Trophoblast cell (in vitro differentiated cells and primary cell): ENCODE data around the gene CHD6.

Experiments used
- DNase-seq, 2 donors: peaks; one replicate each; pipeline ENCODE4 v3.0.0-alpha.2; 2016
- H2AFZ ChIP-seq: 2 replicates; pipeline ENCODE4 v1.6.1; 2013; ENCODE audit warnings: low read length, moderate library complexity, mild to moderate bottlenecking; ENCODE audit not compliant: insufficient read depth, poor library complexity
- H2AK5ac ChIP-seq: 2 replicates; pipeline ENCODE4 v1.6.1; 2013; ENCODE audit warnings: mild to moderate bottlenecking, low read length
- H2BK120ac ChIP-seq: 2 replicates; pipeline ENCODE4 v1.6.1; 2013; ENCODE audit warnings: low read length, mild to moderate bottlenecking, moderate library complexity; ENCODE audit not compliant: insufficient read depth, poor library complexity
- H2BK12ac ChIP-seq: 2 replicates; pipeline ENCODE4 v1.6.1; 2013; ENCODE audit warnings: mild to moderate bottlenecking, low read length, moderate library complexity
- H2BK5ac ChIP-seq: 2 replicates; pipeline ENCODE4 v1.6.1; 2013; ENCODE audit warnings: low read length, low read depth, moderate library complexity, mild to moderate bottlenecking; ENCODE audit not compliant: poor library complexity
- H3K14ac ChIP-seq: 2 replicates; pipeline ENCODE4 v1.6.1; 2013; ENCODE audit warnings: mild to moderate bottlenecking, low read length
- H3K18ac ChIP-seq: 2 replicates; pipeline ENCODE4 v1.6.1; 2013; ENCODE audit warnings: mild to moderate bottlenecking, low read length
- H3K23ac ChIP-seq: 2 replicates; pipeline ENCODE4 v1.6.1; 2013; ENCODE audit warnings: low read length
- H3K27ac ChIP-seq: 2 replicates; pipeline ENCODE4 v1.5.1; 2013; ENCODE audit warnings: low read depth, mild to moderate bottlenecking, inconsistent platforms, low read length, moderate library complexity
- H3K27me3 ChIP-seq: 2 replicates; pipeline ENCODE4 v1.6.1; 2013; ENCODE audit warnings: inconsistent platforms, mild to moderate bottlenecking, low read length, moderate library complexity; ENCODE audit not compliant: insufficient read depth
- H3K36me3 ChIP-seq, 2 experiments: 1 replicate in 1 of 2; 2 replicates in 1 of 2; pipeline ENCODE4 v1.6.1; 2013; ENCODE audit warnings: low read length in 2 of 2, mild to moderate bottlenecking in 2 of 2, moderate library complexity in 1 of 2; ENCODE audit not compliant: insufficient read depth in 2 of 2, control insufficient read depth in 1 of 2
- H3K4ac ChIP-seq: 2 replicates; pipeline ENCODE4 v1.6.1; 2013; ENCODE audit warnings: low read depth, mild to moderate bottlenecking, low read length, moderate library complexity
- H3K4me1 ChIP-seq, 2 experiments: 1 replicate in 1 of 2; 2 replicates in 1 of 2; pipeline ENCODE4 v1.6.1; 2013; ENCODE audit warnings: low read length in 2 of 2, mild to moderate bottlenecking in 2 of 2, moderate library complexity in 1 of 2; ENCODE audit not compliant: insufficient read depth in 2 of 2, control insufficient read depth in 1 of 2
- H3K4me2 ChIP-seq: 2 replicates; pipeline ENCODE4 v1.6.1; 2013; ENCODE audit warnings: inconsistent platforms, mild to moderate bottlenecking, low read length, moderate library complexity
- H3K4me3 ChIP-seq: 2 replicates; pipeline ENCODE4 v1.5.1; 2013; ENCODE audit warnings: mild to moderate bottlenecking, low read depth, low read length, inconsistent platforms
- H3K79me1 ChIP-seq: one replicate; pipeline ENCODE4 v1.6.1; 2013; ENCODE audit warnings: low read length
- H3K79me2 ChIP-seq: 2 replicates; pipeline ENCODE4 v1.6.1; 2013; ENCODE audit warnings: low read length, mild to moderate bottlenecking; ENCODE audit not compliant: control insufficient read depth, insufficient read depth, poor library complexity
- H3K9ac ChIP-seq: 2 replicates; pipeline ENCODE4 v1.6.1; 2013; ENCODE audit warnings: mild to moderate bottlenecking, low read length
- H3K9me3 ChIP-seq: 2 replicates; pipeline ENCODE4 v1.6.1; 2013; ENCODE audit warnings: low read depth, mild to moderate bottlenecking, control low read depth, inconsistent platforms, low read length; ENCODE audit not compliant: insufficient read depth
- H4K12ac ChIP-seq: 2 replicates; pipeline ENCODE4 v1.6.1; 2013; ENCODE audit warnings: low read depth, mild to moderate bottlenecking, low read length, moderate library complexity
- H4K8ac ChIP-seq: 2 replicates; pipeline ENCODE4 v1.6.1; 2013; ENCODE audit warnings: low read depth, mild to moderate bottlenecking, low read length, moderate library complexity
- H4K91ac ChIP-seq: one replicate; pipeline ENCODE4 v1.6.1; 2013; ENCODE audit warnings: low read depth, mild to moderate bottlenecking, low read length, moderate library complexity
- WGBS: extraction: QIAGEN DNeasy Blood & Tissue Kit; methylation state at CpG from one replicate; pipeline ENCODE4 v1.1.7; 2013; ENCODE audit warnings: missing lambda C conversion rate; ENCODE audit not compliant: insufficient read length, insufficient coverage; ENCODE audit errors: extremely low coverage; 5-methylcytosine and 5-hydroxymethylcytosine counted together

Gene CHD6

DNA sequence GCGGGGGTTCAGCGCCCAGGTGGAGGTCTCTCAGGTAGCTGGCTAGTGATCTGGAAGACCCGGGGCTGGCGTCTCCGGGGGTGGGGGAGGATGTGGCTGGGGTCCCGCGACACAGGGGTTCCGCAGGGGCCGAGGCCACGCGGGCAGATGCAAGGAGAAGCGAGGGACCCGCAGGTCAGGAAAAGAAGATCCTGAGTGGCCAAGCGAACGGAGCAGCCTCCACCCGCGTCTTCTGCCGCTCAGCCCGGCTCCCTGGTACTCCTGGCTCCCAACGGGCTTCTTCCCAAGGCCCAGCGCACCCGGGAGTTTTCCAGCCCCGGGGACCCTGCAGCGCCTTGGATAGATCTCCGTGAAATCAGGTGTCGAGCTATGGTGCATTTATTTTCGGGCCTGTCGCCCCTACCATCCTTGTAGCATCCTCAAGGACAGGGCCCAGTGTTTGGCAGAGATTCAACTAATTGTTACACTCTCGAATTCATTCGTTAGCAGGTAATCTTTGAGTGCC lies 682 bp upstream of the CHD6 start:
- no peak overlapping the region for H3K23ac ChIP-seq
- peak overlapping the region; percentile 93 for H2AFZ ChIP-seq
- H3K79me2 ChIP-seq: peaks cover 9% of the 10 kb centered on the region
- H3K9me3 ChIP-seq: no peaks in the 10 kb centered on the region
- H3K79me1 ChIP-seq: peaks cover 5% of the 10 kb centered on the region
- no peak overlapping the region for H2AK5ac ChIP-seq
- peak overlapping the region; percentile 87 for H3K4me3 ChIP-seq
- peak overlapping the region; percentile 31 for H3K9ac ChIP-seq
- peak overlapping the region; percentile 37 for H4K12ac ChIP-seq
- H3K14ac ChIP-seq: peak overlapping the region; percentile 60
- H3K36me3 ChIP-seq: no peaks in the 10 kb centered on the region
- WGBS: no CpG with 5 or more reads among the region's 30 CpGs
- peak overlapping the region; percentile 70 for H4K8ac ChIP-seq
- H3K27ac ChIP-seq: no peak overlapping the region
- H4K91ac ChIP-seq: peak overlapping the region; percentile 42
- peak overlapping the region; percentile 38 for H3K18ac ChIP-seq
- H3K4me2 ChIP-seq: peak overlapping the region; percentile 97
- H3K27me3 ChIP-seq: no peaks in the 10 kb centered on the region
- H3K4ac ChIP-seq: no peak overlapping the region
- no peak overlapping the region for H2BK12ac ChIP-seq
- H2BK120ac ChIP-seq: peak overlapping the region; percentile 43
- DNase-seq: peak in 1 of 2 donors; percentile 9
- H3K4me1 ChIP-seq: peaks cover 0 to 6% of the 10 kb centered on the region in 2 experiments
- H2BK5ac ChIP-seq: no peak overlapping the region

DNA sequence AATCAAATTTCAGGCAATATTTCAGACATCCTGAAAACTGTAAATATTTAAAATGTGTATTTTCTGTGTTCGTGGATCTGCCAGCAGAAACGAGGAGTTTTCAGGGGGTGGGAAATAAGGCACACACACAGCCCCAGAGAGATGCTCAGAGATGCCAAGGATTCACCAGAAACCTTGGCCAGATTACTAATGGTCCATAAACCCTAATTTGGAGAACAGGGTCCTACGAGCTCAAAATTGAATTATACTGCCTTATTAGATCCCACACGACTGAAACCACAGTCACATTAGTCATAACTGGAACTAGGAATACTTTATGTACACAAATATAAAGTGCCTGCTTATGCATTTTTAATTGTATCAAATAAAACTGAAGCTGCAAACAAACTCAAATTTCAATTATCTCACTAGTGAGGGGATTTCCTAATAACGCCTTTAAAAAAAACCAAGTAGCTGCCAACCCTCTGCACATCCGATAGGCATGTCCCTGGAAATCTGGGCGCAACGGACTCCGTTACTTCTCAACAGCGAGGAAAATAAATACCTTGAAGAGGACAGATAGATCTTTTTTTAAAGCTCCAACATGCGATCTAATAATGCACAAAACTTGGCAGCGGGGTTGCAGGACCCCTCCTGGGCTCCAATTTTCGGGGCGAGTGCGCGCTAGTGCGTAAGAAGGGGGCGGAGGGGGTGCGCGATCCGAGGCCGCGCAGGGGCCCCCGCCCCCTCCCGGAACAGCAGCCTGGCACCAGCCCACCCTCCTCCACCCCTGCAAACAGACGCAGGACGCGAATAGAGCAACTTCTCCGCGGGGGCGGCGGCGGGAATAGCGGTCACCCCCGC lies 897 bp downstream of the CHD6 start:
- Histone ChIP-seq H2AFZ (no peak overlapping the region), H3K23ac (no peak overlapping the region), H2BK5ac (no peak overlapping the region), H4K8ac (peak overlapping the region; percentile 60), H3K9ac (peak overlapping the region; percentile 80), H3K27me3 (no peaks in the 10 kb centered on the region), H3K18ac (peak overlapping the region; percentile 62), H3K79me2 (peaks cover 9% of the 10 kb centered on the region), H3K9me3 (no peaks in the 10 kb centered on the region), H2BK12ac (no peak overlapping the region), H3K36me3 (no peaks in the 10 kb centered on the region), H2BK120ac (no peak overlapping the region), H2AK5ac (no peak overlapping the region), H3K4me2 (peak overlapping the region; percentile 93), H3K4ac (peak overlapping the region; percentile 73), H3K14ac (no peak overlapping the region), H4K91ac (no peak overlapping the region), H4K12ac (no peak overlapping the region), H3K79me1 (peaks cover 5% of the 10 kb centered on the region), H3K27ac (peak overlapping the region; percentile 93), H3K4me1 (peaks cover 0 to 6% of the 10 kb centered on the region in 2 experiments), H3K4me3 (peak overlapping the region; percentile 90)
- peak in 1 of 2 donors; percentile 16 for DNase-seq
- WGBS: no CpG with 5 or more reads among the region's 35 CpGs

- no peak overlapping the region for H2BK5ac ChIP-seq
- no CpG with 5 or more reads among the region's 4 CpGs for WGBS
- H3K27me3 ChIP-seq: no peaks in the 10 kb centered on the region
- H3K4ac ChIP-seq: peak overlapping the region; percentile 80
- H4K91ac ChIP-seq: no peak overlapping the region
- no peak overlapping the region for H3K4me3 ChIP-seq
- H3K23ac ChIP-seq: no peak overlapping the region
- no peaks in the 10 kb centered on the region for H3K9me3 ChIP-seq
- H3K14ac ChIP-seq: no peak overlapping the region
- no peak overlapping the region for H2AFZ ChIP-seq
- H3K9ac ChIP-seq: no peak overlapping the region
- H2BK12ac ChIP-seq: no peak overlapping the region
- H4K8ac ChIP-seq: no peak overlapping the region
- H3K79me1 ChIP-seq: peaks cover 5% of the 10 kb centered on the region
- H3K36me3 ChIP-seq: no peaks in the 10 kb centered on the region
- no peak overlapping the region for H3K4me2 ChIP-seq
- H2BK120ac ChIP-seq: no peak overlapping the region
- no peak overlapping the region for H3K18ac ChIP-seq
- H3K4me1 ChIP-seq: peaks cover 0 to 6% of the 10 kb centered on the region in 2 experiments
- H3K79me2 ChIP-seq: peaks cover 9% of the 10 kb centered on the region
- H3K27ac ChIP-seq: no peak overlapping the region
- no peak overlapping the region for H2AK5ac ChIP-seq
- no peak for DNase-seq
- no peak overlapping the region for H4K12ac ChIP-seq
These were observed 1.9 kb downstream of the CHD6 start for GRCh38 chr20:41616228-41616627.

DNA sequence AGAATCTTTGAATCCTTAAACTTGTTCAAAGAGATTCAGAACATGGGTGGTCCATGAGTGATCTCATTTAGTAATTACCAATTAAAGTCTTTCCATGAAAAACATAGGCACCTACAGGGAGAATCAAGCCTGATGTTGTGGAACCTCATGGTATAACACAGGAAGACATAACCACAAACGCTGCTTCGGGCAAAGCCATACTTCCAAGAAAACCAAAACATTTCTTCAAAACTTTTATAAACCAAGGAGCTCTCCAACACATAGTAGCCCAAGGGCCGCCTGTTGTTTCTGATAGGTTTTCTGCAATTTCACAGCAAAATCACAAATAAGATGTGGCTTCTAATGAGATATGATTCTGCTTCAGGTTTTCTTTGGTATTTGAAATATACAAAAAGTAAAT lies 2.5 kb downstream of the CHD6 start:
- Histone ChIP-seq H3K18ac (no peak overlapping the region), H2AFZ (no peak overlapping the region), H4K91ac (no peak overlapping the region), H3K9me3 (no peaks in the 10 kb centered on the region), H3K9ac (no peak overlapping the region), H3K27me3 (no peaks in the 10 kb centered on the region), H3K36me3 (no peaks in the 10 kb centered on the region), H2BK12ac (no peak overlapping the region), H2AK5ac (no peak overlapping the region), H3K14ac (no peak overlapping the region), H3K27ac (no peak overlapping the region), H4K8ac (no peak overlapping the region), H2BK120ac (no peak overlapping the region), H2BK5ac (no peak overlapping the region), H3K4me3 (no peak overlapping the region), H4K12ac (no peak overlapping the region), H3K4ac (peak overlapping the region; percentile 31), H3K79me1 (peaks cover 5% of the 10 kb centered on the region), H3K23ac (no peak overlapping the region), H3K79me2 (peaks cover 9% of the 10 kb centered on the region), H3K4me1 (peaks cover 0 to 6% of the 10 kb centered on the region in 2 experiments), H3K4me2 (no peak overlapping the region)
- no peak for DNase-seq
- no CpG with 5 or more reads among the region's 3 CpGs for WGBS
